ENCODE measurements around the gene SRSF6. TPM values are rescaled to one million over a fixed set of nuclear protein-coding genes. Genes with fewer than 3 reads are reported as not detected.

SRSF6 gene
- polyA plus RNA-seq, 1 donor (not counting 4 experiments of a cell fraction or from before 2014, with no cell fraction given): 128 TPM

DNA sequence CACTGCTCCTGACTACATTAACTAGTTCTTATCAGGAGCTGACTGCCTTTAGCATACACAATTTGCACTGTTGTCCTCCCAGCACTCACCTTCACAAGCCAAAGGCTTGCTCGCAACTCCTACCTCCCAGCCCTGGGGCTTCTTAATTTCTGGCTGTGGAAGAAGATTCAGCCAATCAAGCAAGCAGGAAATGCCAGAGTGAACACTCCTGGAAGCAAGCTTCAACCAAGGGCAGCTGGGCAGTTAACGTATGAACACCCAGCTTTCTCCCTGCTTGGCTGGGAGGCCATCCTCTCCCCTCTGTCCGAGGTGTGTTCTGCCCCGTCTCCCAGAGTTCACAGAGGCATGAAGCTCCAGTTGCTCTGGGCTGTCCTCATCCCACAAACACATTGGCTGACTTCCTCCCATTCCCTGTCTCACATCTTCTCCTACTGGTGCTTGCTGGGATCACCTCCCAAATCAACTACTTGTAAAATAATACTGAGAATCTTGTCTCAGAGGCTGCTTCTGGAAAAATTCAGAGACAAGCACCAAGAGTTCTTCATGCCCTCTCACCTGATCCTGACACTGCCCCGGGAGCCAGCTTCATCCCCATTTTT lies 15.3 kb upstream of the SRSF6 start:
- peaks cover 11% of the 10 kb centered on the region for H3K4me1 ChIP-seq (ENCODE audit: control insufficient read depth, extremely low read depth, insufficient read depth, low read length)

DNA sequence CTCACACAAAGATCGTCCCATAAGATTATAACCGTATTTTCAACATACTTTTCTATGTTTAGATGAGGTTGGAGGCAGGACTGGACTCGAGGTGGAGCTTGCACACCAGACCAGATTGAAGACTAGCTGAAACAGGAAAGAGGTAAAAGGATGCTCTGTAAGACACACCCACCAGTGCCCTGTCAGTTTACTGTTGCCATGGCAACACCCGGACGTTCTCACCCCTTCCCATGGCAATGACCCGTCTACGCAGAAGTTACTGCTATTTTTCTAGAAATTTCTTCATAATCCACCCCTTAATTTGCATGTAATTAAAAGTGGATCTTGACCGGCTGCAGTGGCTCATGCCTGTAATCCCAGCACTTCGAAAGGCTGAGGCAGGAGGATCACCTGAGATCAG lies 13.6 kb upstream of the SRSF6 start:
- Histone ChIP-seq H3K27me3 (ENCODE audit: control insufficient read depth, extremely low read depth, insufficient read depth, low read length) (no peaks in the 10 kb centered on the region), H3K9me1 (ENCODE audit: control insufficient read depth, extremely low read depth, insufficient read depth, low read length) (no peaks in the 10 kb centered on the region), H4K20me1 (ENCODE audit: control insufficient read depth, extremely low read depth, insufficient read depth, low read length) (no peaks in the 10 kb centered on the region), H3K4me2 (ENCODE audit: control insufficient read depth, extremely low read depth, insufficient read depth, low read depth, low read length) (no peak overlapping the region), H3K4me1 (ENCODE audit: control insufficient read depth, extremely low read depth, insufficient read depth, low read length) (peaks cover 11% of the 10 kb centered on the region), H3K9ac (ENCODE audit: control insufficient read depth, extremely low read depth, insufficient read depth, low read length) (no peak overlapping the region), H3K27ac (ENCODE audit: control insufficient read depth, insufficient read depth, low read length) (no peak overlapping the region), H3K4me3 (ENCODE audit: control insufficient read depth in 2 of 3, extremely low read depth in 1 of 3, insufficient read depth in 2 of 3, low read depth in 1 of 3, low read length in 3 of 3) (no peak overlapping the region), H2AFZ (ENCODE audit: control insufficient read depth, low read length) (no peak overlapping the region), H3K9me3 (ENCODE audit: control insufficient read depth, low read depth, low read length) (no peaks in the 10 kb centered on the region), H3K36me3 (ENCODE audit: control insufficient read depth in 2 of 2, extremely low read depth in 1 of 2, insufficient read depth in 2 of 2, low read length in 2 of 2) (no peaks in the 10 kb centered on the region), H3K79me2 (ENCODE audit: control insufficient read depth, insufficient read depth, low read length) (no peaks in the 10 kb centered on the region)
- FAIRE-seq (no peak), DNase-seq (ENCODE audit: low read depth, low spot score) (no peak)
- dilution Hi-C loops (cut with MboI; ENCODE audit: extremely low pct_ligation_motif_present, low sequenced_read_pairs): no loop called here
- TF ChIP-seq EZH2 (IDR thresholded peaks at IDR 0.05; ENCODE audit: low read length): no peak
- TF ChIP-seq, protein P1, sequence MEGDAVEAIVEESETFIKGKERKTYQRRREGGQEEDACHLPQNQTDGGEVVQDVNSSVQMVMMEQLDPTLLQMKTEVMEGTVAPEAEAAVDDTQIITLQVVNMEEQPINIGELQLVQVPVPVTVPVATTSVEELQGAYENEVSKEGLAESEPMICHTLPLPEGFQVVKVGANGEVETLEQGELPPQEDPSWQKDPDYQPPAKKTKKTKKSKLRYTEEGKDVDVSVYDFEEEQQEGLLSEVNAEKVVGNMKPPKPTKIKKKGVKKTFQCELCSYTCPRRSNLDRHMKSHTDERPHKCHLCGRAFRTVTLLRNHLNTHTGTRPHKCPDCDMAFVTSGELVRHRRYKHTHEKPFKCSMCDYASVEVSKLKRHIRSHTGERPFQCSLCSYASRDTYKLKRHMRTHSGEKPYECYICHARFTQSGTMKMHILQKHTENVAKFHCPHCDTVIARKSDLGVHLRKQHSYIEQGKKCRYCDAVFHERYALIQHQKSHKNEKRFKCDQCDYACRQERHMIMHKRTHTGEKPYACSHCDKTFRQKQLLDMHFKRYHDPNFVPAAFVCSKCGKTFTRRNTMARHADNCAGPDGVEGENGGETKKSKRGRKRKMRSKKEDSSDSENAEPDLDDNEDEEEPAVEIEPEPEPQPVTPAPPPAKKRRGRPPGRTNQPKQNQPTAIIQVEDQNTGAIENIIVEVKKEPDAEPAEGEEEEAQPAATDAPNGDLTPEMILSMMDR (optimal IDR thresholded peaks at IDR 0.05 in 1 of 3, IDR thresholded peaks at IDR 0.05 in 1 of 3, conservative IDR thresholded peaks at IDR 0.05 in 1 of 3; ENCODE audit: extremely low read depth in 1 of 3, insufficient read depth in 2 of 3, low read length in 3 of 3): no peak

More for the DNA sequence above, 15.3 kb upstream of the SRSF6 start:
- Histone ChIP-seq H3K4me3 (ENCODE audit: control insufficient read depth in 2 of 3, extremely low read depth in 1 of 3, insufficient read depth in 2 of 3, low read depth in 1 of 3, low read length in 3 of 3) (no peak overlapping the region), H3K27ac (ENCODE audit: control insufficient read depth, insufficient read depth, low read length) (no peak overlapping the region), H3K9me3 (ENCODE audit: control insufficient read depth, low read depth, low read length) (no peaks in the 10 kb centered on the region), H3K27me3 (ENCODE audit: control insufficient read depth, extremely low read depth, insufficient read depth, low read length) (no peaks in the 10 kb centered on the region), H4K20me1 (ENCODE audit: control insufficient read depth, extremely low read depth, insufficient read depth, low read length) (no peaks in the 10 kb centered on the region), H3K4me2 (ENCODE audit: control insufficient read depth, extremely low read depth, insufficient read depth, low read depth, low read length) (peak overlapping the region; percentile 6), H3K9me1 (ENCODE audit: control insufficient read depth, extremely low read depth, insufficient read depth, low read length) (no peaks in the 10 kb centered on the region), H3K79me2 (ENCODE audit: control insufficient read depth, insufficient read depth, low read length) (no peaks in the 10 kb centered on the region), H3K36me3 (ENCODE audit: control insufficient read depth in 2 of 2, extremely low read depth in 1 of 2, insufficient read depth in 2 of 2, low read length in 2 of 2) (no peaks in the 10 kb centered on the region), H3K9ac (ENCODE audit: control insufficient read depth, extremely low read depth, insufficient read depth, low read length) (no peak overlapping the region), H2AFZ (ENCODE audit: control insufficient read depth, low read length) (peak overlapping the region; percentile 96)
- dilution Hi-C loops (cut with MboI; ENCODE audit: extremely low pct_ligation_motif_present, low sequenced_read_pairs): no loop called here
- FAIRE-seq (no peak), DNase-seq (ENCODE audit: low read depth, low spot score) (no peak)
- TF ChIP-seq, protein P1 (optimal IDR thresholded peaks at IDR 0.05 in 1 of 3, IDR thresholded peaks at IDR 0.05 in 1 of 3, conservative IDR thresholded peaks at IDR 0.05 in 1 of 3; ENCODE audit: extremely low read depth in 1 of 3, insufficient read depth in 2 of 3, low read length in 3 of 3): peak; percentile 24 to 50 (median 46)
- no peak for TF ChIP-seq EZH2 (IDR thresholded peaks at IDR 0.05; ENCODE audit: low read length)
